Activated CD4-positive, alpha-beta T cell treated with anti-CD3 and anti-CD28 coated beads, Interleukin-2, amount 50 U/mL, for 1 hour (primary cell): ENCODE results near the gene GUCY1B1.

Experiments used
- DNase-seq: peaks from one replicate; pipeline ENCODE4 v3.0.0-alpha.2; 2020

Gene GUCY1B1

DNA sequence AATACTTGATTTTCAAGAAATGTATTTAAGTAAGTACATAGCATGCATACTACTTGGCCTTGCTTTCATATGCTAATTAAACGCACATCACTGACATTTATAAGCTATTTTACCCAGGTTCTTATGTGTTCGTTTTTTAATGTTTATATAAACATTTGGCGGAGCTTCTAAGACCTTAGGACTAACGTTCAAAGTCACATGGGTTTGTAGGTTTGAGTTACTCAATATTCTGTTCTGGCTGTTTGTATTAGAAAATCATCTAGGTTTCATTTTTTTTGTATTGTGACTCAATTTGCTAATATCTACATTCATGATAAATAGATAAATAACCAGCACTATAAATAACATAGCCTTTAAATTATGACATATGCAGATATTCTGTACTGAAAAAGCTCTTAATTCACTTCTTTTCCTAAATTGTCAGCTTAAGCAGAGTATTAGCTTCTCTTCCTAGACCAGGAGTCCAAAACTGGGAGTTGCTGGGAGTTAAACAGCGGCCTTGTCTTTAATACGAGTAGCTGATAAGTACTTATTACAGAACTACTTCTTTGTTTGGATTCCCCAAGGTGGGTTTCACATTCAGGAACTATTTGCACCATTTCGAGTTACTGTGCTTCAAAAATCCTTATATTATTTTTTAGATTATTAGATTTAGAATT, 42.0 kb downstream of the GUCY1B1 start:
- DNase-seq, result no peak

DNA sequence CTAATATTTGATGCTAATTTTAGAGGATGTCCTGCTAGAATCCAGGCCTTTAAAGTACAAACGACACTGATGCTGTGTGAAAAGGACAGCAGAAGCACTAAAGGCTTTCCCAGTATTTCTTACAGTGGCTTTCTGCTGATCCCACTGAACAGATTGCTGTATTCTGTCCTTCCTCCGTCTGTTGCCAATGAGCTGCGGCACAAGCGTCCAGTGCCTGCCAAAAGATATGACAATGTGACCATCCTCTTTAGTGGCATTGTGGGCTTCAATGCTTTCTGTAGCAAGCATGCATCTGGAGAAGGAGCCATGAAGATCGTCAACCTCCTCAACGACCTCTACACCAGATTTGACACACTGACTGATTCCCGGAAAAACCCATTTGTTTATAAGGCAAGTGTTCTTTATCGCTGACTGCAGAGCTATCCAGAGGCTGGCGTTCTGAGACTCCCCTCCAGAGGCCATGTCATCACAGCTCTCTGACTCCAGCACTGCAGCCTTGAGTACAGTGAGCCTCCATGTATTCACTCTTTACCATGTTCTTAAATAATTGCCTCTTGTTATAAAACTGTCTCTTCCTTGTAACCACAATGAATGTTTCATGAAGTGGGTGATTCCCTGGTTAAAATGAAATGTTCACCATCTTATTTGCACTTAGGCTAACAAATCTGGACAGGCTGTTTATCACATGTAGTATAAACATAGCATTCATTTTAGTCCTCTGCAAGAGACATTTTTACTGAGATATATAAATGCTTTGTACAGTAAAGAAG, 43.6 kb downstream of the GUCY1B1 start:
- DNase-seq, result no peak

DNA sequence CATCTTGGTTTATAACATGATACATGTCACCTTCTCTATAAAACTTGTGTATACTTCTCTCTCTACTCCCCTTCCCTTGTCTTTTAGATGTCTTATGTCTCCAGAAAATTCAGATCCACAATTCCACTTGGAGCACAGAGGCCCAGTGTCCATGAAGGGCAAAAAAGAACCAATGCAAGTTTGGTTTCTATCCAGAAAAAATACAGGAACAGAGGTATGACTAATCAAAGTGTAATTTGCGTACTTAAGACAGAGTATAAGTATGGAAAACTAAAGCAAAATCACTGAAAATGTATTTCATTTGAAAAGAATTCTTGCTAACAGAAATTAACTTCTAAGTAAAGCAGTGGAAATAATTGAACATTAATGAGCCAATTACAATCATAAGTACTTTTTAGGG, 46.2 kb downstream of the GUCY1B1 start:
- DNase-seq, result no peak

DNA sequence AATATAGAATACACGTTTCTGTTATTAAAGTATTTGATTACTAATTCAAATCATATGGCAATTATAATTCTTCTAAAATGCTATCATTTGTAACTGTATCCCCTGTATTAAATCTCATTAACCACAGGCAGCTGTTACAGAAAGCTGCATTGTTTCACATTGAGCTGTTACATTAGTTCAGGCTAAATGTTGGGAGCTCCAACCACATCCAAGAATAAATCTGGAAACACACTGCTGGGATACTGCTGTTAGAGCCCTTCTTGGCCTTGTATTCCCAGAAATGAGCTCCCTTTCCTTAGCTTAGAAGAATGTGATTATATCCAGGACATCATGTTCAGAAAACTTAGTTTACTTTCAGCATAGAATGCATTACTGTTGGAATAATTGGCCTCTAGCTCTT, 48.2 kb downstream of the GUCY1B1 start:
- no peak for DNase-seq

DNA sequence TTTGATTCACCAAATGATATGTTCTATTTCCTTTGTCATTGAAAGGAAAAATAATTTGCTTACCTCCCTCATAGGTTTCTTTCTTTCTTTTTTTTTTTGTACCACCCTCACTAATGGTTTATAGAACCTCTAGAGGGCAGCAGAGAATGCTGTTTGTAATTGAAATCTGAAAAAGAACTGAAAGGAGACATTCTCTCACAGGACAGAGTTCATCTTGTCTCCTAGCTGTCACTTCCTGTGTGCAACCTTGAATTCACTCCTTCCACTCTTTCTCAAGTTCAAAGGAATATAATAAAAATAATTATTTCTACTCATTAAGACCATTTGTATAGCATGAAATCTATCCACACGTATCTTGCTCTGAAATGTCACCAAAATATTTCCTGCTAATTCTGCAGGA, 51.0 kb downstream of the GUCY1B1 start:
- no peak for DNase-seq

DNA sequence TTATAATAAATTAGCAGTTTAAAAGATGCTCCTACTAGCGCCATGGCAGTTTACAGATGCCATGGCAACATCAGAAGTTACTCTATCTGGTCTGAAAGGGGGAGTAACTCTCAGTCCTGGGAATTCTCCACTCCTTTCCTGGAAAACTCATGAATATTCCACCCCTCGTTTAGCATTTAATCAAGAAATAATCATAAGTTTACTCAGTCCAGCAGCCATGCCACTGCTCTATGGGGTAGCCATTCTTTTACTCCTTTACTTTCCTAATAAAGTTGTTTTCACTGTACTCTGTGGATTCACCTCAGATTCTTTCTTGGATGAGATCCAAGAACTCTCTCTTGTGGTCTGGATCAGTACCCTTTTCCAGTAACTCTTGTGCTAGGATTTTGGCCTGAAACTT, 52.3 kb downstream of the GUCY1B1 start:
- DNase-seq, result no peak

DNA sequence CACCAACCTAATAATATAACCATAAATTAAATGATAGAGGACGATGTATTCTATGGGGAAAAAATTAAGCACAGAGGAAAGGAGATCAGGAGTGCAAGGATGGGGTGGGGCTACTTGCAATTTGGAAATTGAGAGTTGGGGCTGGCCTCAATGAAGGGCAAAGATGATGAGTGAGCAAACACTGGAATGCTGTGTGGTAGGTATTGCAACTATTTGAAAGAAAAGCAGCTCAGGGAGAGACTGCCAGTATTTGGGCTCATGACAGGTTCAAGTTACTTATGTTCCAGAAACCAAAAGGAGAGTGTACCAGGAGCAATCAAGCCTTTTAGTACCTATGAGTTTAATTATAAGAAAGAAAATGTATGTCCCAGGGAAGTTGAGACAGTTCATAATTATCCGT, 59.8 kb downstream of the GUCY1B1 start:
- DNase-seq, result no peak

DNA sequence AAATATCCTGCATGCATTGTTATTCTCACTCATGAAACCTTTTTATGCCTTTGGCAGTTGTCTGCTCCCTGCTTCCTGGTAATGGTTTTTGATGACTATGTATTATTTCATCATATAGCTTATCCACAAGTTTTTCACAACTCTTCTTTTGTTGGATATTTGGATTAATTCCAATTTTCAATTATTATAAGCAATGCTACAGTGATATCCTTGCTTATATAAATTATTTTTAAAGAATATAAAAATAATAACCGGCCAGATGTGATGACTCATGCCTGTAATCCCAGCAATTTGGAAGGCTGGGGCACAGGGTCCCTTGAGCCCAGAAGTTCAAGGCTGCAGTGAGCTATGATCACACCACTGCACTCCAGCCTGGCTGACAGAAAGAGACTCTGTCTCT, 60.2 kb downstream of the GUCY1B1 start:
- DNase-seq, result no peak

DNA sequence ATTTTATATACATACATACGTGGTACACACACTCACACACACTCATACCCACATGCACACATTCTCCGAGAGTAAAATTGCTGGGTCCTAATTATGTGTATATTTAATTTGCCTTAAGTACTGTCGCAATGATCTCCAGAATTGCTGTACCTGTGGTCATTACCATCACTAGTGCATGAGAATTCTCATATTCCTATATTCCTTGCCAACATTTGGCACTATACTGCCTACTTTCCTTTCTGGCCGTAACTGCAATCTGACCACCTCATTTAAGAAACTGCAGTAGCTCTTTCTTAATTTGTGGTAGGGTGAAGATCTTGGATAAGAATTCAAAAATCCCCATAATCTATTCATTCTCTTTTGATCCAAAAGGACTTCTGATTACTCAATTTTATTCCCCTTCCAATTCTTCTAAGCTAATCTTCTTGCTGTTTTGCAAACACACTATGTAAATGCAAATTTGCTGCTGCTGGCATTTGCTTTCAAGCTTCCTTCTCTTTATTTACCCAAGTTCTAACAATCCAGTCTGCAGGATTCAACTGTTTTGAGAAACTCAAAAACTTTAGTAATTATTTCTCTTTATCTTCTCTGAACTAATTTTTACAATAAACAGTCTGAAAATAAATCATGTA, 62.2 kb downstream of the GUCY1B1 start:
- no peak for DNase-seq

DNA sequence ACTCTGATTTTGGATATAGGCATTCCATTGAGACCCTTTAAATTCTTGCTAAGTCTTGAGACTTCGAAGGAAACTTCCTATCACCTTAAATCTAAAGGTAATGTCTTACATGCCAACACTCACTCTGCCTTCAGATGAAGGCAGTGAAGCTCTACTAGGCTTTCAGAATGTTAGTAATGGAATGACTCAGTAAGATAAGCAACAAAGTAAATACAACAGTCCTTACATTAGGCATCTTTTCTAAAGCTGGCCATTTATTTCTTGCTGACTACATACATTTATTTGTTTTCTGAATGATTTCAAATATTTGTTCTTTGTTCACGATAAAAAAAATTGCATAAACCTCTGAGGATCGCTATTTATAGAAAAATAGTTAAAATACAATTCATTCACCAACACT, 63.8 kb downstream of the GUCY1B1 start:
- DNase-seq, result no peak

DNA sequence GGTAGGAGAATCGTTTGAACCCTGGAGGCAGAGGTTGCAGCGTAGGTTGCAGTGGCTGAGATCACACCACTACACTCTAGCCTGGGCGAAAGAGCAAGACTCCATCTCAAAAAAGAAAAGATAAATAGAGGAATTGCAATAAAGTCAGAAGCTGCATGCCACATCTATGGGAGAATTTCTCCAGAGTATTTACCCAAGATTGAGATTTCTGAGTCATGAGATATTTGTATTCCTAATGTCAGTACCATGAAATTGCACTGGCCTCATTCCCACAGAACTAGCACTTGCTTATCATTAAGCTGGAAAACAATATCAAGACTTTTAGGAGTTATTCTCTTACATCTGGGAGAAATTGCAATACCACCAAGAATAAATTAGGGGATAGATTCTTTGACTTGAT, 69.8 kb downstream of the GUCY1B1 start:
- DNase-seq, result no peak

DNA sequence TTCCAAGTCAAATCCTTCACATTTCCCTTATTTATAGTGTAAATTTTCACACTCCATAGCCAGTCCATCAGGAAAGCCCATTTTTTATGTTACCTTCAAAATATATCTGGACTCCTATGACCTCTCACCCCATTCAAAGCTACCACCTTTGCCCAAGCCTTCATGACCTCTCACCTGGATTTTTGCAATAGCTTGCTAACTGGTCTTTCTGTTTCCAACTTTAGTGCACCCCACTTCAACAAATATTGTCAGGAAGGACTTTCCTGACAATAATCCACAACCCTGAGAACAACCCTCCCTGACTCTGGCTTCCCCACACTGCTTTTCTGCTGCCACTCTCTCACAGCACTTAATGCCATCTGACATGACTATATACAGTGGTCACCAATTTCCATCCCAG, 73.8 kb downstream of the GUCY1B1 start:
- no peak for DNase-seq

DNA sequence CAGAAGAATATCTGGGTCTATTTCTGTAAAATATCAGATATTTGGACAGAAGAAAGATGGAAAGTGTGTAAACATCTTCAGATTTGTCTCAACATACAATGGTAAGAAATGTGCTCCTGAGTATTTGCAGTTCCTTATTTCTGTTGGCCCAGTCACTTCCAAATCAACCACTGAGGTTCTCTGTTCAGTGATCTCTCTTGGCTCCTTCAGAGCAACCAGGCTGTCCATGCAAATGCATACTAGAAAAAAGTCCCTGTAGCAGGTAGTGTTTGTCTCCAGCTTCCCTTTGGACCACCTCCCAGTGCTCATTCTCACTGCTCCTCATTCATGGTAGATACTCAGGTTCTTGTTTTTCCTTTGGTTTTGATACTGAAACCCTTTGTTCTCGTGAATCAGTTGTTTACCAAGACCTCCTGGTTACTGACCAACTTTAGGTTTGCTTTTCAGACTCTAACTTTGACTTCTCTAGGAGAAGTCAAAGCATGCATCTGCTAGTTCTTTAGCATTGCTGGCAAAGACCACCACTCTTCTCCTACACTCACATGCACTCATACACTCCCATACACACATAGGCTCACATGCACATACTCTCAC, 78.5 kb downstream of the GUCY1B1 start:
- DNase-seq, result no peak

DNA sequence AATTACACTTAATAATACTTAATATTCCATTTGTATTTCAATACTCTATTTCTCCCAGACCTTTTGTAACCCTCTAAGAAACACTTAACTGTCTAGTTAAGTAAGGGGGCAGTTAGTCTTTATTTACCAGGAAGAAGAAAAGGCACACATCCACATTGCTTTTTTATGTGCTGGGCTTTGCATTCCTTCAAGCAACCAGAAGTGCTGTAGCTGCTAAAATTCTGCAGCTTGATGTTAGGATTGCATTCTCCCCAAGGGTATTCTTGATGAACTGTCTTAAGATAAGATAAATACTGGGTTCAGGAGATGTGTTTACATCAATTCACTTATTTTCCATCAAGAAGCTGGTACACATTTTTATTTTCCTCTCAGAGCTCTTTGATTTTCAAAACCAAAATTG, 83.3 kb downstream of the GUCY1B1 start:
- no peak for DNase-seq

DNA sequence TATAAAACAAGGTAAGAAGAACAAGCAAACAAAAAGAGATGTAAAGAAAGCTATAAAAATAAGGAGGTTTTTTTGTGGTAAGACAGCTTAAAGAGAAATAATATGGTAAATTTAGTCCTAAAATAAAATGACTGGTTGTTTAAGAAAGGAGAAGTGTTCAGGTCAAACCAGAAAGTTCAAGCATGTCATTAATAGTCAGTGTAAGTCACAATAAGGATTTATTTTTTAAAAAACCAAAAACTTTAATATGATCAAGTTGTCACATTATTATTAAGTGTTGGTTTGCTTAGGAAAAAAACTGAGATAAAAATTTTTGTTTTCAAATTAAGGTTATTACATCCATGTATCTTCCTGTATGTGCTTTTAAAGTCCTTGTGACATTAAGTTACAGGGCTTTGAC, 88.1 kb downstream of the GUCY1B1 start:
- no peak for DNase-seq

DNA sequence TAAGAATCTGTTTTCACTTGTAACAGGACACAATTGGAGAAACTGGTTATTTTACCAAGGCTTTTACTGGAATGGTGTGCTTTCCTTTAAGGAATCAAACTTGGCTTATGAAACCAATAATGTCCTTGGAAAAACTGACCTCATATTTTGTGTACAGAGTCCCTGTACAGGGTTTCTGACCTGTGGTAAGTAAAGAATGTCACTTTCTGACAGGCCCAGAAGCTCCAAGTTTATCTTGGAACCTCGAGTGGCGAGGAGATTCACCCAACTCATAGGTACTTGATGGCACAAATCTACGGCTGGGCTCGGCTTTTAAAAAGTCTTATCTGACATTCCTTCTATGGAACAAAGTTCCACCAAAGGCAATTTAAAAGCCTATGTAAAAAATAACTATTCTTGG, 90.2 kb downstream of the GUCY1B1 start:
- no peak for DNase-seq

DNA sequence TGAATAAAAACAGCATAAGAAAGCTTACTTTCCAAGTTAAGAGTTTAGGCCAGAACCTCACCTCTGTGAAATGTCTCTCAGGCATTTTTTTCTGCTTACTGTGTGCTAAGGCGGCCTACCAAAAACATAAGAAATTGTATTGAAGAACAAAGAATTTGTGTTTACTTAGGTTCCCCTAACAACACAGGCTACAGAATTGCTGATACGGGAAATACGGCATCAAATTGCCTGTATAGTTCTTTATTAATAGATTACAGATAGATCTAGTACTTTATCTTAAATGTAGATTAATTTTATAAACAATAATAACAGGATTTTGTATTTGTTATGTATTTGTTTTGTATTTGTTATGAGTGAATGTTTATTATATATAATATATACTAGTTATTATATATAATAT, 94.4 kb downstream of the GUCY1B1 start:
- DNase-seq, result no peak

DNA sequence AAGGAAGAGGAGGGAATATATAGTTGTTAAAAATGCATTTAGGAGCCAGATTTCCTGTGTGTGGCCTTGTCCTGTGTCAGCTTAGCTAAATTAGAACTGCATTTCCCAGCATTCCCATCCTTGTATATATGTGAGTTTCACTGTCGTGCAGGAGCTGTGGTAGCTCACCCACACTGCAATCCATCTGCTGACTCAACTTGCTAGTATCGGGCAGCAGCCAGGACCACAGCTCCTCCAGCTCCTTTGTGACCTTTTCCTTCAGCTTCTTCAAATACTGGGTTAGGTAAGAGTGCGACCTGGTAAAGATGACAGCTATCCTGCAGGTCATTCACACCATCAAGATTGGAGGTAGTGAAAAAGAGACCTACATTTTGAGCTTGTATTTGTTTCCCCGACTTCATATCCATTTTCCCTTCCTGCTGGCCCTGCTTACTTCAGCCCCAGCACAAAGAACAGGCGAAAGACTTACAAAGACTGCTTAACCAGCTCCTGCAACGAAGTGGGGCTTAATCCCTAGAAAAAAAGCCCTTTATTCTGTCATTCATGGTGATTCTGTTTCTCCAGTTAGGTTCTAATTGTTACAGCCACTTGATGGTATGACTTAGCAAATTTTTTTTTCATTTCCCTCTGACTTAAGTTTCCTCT, 95.9 kb downstream of the GUCY1B1 start:
- DNase-seq, result no peak

DNA sequence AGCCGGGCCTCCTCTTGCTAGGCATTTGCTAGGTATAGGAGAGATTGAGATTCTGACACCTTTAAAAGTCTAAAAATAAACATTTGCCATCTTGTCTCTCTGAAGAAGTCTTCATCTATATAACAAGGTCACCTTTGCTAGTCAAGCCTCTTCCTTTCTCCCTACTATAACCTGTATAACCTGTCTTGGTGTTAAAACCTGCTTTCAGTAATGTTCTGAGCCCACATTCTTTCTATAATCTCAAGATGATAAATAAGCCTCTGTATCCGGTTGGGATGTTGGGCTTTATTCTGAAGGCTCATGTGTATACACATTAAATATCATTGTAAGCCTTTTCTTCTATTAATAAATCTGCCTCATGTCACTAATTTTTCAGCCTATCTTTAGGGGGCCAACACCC, 97.1 kb downstream of the GUCY1B1 start:
- DNase-seq, result no peak
